Liver (tissue), 9 donors: ENCODE measurements around the gene THSD4. TPM values are rescaled to one million over a fixed set of nuclear protein-coding genes. Genes with fewer than 3 reads are reported as not detected.

Experiments used
- DNase-seq: peaks from one replicate; pipeline ENCODE4 v3.0.0-alpha.2; 2017; ENCODE audit warnings: low spot score
- H3K27ac ChIP-seq, 2 donors: one replicate each; pipeline ENCODE4 v1.7.0; 2013; ENCODE audit warnings: inconsistent platforms in 2 of 2, low read length in 2 of 2, control low read depth in 1 of 2, low read depth in 1 of 2, mild to moderate bottlenecking in 1 of 2
- H3K27me3 ChIP-seq, 4 donors: one replicate each; pipeline versions ENCODE4 v1.6.1 to v1.7.0; 2013; ENCODE audit warnings: low read length in 3 of 4, inconsistent platforms in 1 of 4, mild to moderate bottlenecking in 1 of 4, moderate library complexity in 1 of 4; ENCODE audit not compliant: control insufficient read depth in 4 of 4, insufficient read depth in 4 of 4
- H3K36me3 ChIP-seq, 4 donors: one replicate each; pipeline versions ENCODE4 v1.6.1 to v1.7.0; 2013; ENCODE audit warnings: low read length in 3 of 4, mild to moderate bottlenecking in 3 of 4, low read depth in 1 of 4, moderate library complexity in 1 of 4; ENCODE audit not compliant: control insufficient read depth in 4 of 4, insufficient read depth in 3 of 4
- H3K4me1 ChIP-seq, 4 donors: one replicate each; pipeline versions ENCODE4 v1.6.1 to v1.7.0; 2013; ENCODE audit warnings: low read length in 3 of 4, mild to moderate bottlenecking in 3 of 4, moderate library complexity in 1 of 4; ENCODE audit not compliant: control insufficient read depth in 4 of 4, insufficient read depth in 4 of 4
- H3K4me3 ChIP-seq, 3 donors: one replicate each; pipeline versions ENCODE4 v1.6.1 to v1.7.0; 2013; ENCODE audit warnings: low read length in 3 of 3, control low read depth in 1 of 3, low read depth in 1 of 3, mild to moderate bottlenecking in 1 of 3
- H3K9ac ChIP-seq, 2 donors: one replicate each; pipeline ENCODE4 v1.7.0; 2013; ENCODE audit warnings: low read length in 2 of 2, mild to moderate bottlenecking in 2 of 2, moderate library complexity in 2 of 2, control low read depth in 1 of 2, low read depth in 1 of 2
- H3K9me3 ChIP-seq, 4 donors: one replicate each; pipeline versions ENCODE4 v1.6.1 to v1.7.0; 2013; ENCODE audit warnings: low read length in 3 of 4; ENCODE audit not compliant: control insufficient read depth in 4 of 4
- CTCF ChIP-seq: fragments of 150-350 bp; IDR thresholded peaks from 2 replicates; pipeline ENCODE4 v1.5.1; 2017; ENCODE audit warnings: improper control_type of control experiment, low read depth, low read length; ENCODE audit not compliant: missing input control
- EGR1 ChIP-seq, 2 donors: IDR thresholded peaks; 2 replicates each; pipeline ENCODE4 v1.6.1; 2016 to 2018; ENCODE audit warnings: antibody characterized with exemption in 2 of 2, low read depth in 2 of 2
- FOXA1 ChIP-seq: IDR thresholded peaks from 2 replicates; pipeline ENCODE4 v1.6.1; 2016; ENCODE audit warnings: antibody characterized with exemption
- FOXA2 ChIP-seq: IDR thresholded peaks from 2 replicates; pipeline ENCODE4 v1.6.1; 2016; ENCODE audit warnings: antibody characterized with exemption
- HNF4A ChIP-seq, 2 donors: conservative IDR thresholded peaks; 2 replicates each; pipeline ENCODE4 v1.6.1; 2016; ENCODE audit warnings: antibody characterized with exemption in 2 of 2, mild to moderate bottlenecking in 2 of 2
- HNF4G ChIP-seq: IDR thresholded peaks from 2 replicates; pipeline ENCODE4 v1.6.1; 2016; ENCODE audit warnings: antibody characterized with exemption
- JUND ChIP-seq, 2 donors: IDR thresholded peaks; 2 replicates each; pipeline ENCODE4 v1.6.1; 2016; ENCODE audit warnings: antibody characterized with exemption in 2 of 2
- NR2F2 ChIP-seq: IDR thresholded peaks from 2 replicates; pipeline ENCODE4 v1.6.1; 2016; ENCODE audit warnings: antibody characterized with exemption
- SP1 ChIP-seq: IDR thresholded peaks from 2 replicates; pipeline ENCODE4 v1.6.1; 2018; ENCODE audit warnings: antibody characterized with exemption, mild to moderate bottlenecking
- YY1 ChIP-seq: IDR thresholded peaks from 2 replicates; pipeline ENCODE4 v1.6.1; 2016; ENCODE audit warnings: antibody characterized with exemption, mild to moderate bottlenecking
- WGBS: extraction: QIAGEN DNeasy Blood & Tissue Kit; methylation state at CpG from one replicate; pipeline ENCODE4 v1.1.7; 2013; 5-methylcytosine and 5-hydroxymethylcytosine counted together
- polyA plus RNA-seq, 2 donors: library from polyadenylated mRNA; stranded (reverse) in 1 of 2; unstranded in 1 of 2; fragments of 200-250 nt in 1 of 2; fragments of >200 nt in 1 of 2; fragmentation: Nextera tagmentation in 1 of 2; extraction: Ambion mirVana in 1 of 2; gene quantifications; one replicate each; pipeline versions ENCODE4 v1.2.1 to v1.2.3, GENCODE V29; 2013 to 2015
- total RNA-seq, 2 donors: library from RNA; depleted of rRNA; stranded (reverse); fragments of >200 nt; gene quantifications; one replicate each; pipeline ENCODE4 v1.2.3, GENCODE V29; 2014
- TF ChIP-seq, protein P1 (sequence below): IDR thresholded peaks from 2 replicates; pipeline ENCODE4 v1.6.1; 2016; ENCODE audit warnings: antibody characterized with exemption
- TF ChIP-seq, protein P2 (sequence below): IDR thresholded peaks from 2 replicates; pipeline ENCODE4 v1.6.1; 2016; ENCODE audit warnings: antibody characterized with exemption
- TF ChIP-seq, protein P3 (sequence below): IDR thresholded peaks from 2 replicates; pipeline ENCODE4 v1.6.1; 2016; ENCODE audit warnings: antibody characterized with exemption, mild to moderate bottlenecking
- donor health status: healthy.
- donor health status: healthy.
- donor health status: healthy.
- donor health status: healthy.
- donor health status: healthy.

The THSD4 gene
- total and polyA plus RNA-seq, 4 donors: 0.23 to 11.5 (median 1.9) TPM

GRCh38 chr15:71364117-71364584 is 248.9 kb downstream of the THSD4 start (continued):
- no peak for TF ChIP-seq SP1
- no peak for TF ChIP-seq JUND (IDR thresholded peaks at IDR 0.05)
- TF ChIP-seq CTCF: no peak
- TF ChIP-seq, protein P1, sequence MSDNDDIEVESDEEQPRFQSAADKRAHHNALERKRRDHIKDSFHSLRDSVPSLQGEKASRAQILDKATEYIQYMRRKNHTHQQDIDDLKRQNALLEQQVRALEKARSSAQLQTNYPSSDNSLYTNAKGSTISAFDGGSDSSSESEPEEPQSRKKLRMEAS: no peak

GRCh38 chr15:71366522-71366921 is 251.3 kb downstream of the THSD4 start:
- Histone ChIP-seq H3K4me1 (peaks cover 0 to 6% (median 0%) of the 10 kb centered on the region in 4 donors), H3K27me3 (no peaks in the 10 kb centered on the region), H3K27ac (peak overlapping the region; percentile 78 to 84), H3K4me3 (no peak overlapping the region), H3K36me3 (no peaks in the 10 kb centered on the region), H3K9ac (no peak overlapping the region), H3K9me3 (no peaks in the 10 kb centered on the region)
- 78% methylated on average over 4 of the region's 4 CpGs for WGBS
- TF ChIP-seq JUND (IDR thresholded peaks at IDR 0.05): no peak
- TF ChIP-seq EGR1 (IDR thresholded peaks at IDR 0.05; ENCODE audit: low read depth in 2 of 2): no peak
- no peak for TF ChIP-seq FOXA2
- TF ChIP-seq, protein P1: no peak
- TF ChIP-seq CTCF: no peak
- TF ChIP-seq, protein P2, sequence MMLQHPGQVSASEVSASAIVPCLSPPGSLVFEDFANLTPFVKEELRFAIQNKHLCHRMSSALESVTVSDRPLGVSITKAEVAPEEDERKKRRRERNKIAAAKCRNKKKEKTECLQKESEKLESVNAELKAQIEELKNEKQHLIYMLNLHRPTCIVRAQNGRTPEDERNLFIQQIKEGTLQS: no peak
- no peak for TF ChIP-seq YY1
- TF ChIP-seq, protein P3, sequence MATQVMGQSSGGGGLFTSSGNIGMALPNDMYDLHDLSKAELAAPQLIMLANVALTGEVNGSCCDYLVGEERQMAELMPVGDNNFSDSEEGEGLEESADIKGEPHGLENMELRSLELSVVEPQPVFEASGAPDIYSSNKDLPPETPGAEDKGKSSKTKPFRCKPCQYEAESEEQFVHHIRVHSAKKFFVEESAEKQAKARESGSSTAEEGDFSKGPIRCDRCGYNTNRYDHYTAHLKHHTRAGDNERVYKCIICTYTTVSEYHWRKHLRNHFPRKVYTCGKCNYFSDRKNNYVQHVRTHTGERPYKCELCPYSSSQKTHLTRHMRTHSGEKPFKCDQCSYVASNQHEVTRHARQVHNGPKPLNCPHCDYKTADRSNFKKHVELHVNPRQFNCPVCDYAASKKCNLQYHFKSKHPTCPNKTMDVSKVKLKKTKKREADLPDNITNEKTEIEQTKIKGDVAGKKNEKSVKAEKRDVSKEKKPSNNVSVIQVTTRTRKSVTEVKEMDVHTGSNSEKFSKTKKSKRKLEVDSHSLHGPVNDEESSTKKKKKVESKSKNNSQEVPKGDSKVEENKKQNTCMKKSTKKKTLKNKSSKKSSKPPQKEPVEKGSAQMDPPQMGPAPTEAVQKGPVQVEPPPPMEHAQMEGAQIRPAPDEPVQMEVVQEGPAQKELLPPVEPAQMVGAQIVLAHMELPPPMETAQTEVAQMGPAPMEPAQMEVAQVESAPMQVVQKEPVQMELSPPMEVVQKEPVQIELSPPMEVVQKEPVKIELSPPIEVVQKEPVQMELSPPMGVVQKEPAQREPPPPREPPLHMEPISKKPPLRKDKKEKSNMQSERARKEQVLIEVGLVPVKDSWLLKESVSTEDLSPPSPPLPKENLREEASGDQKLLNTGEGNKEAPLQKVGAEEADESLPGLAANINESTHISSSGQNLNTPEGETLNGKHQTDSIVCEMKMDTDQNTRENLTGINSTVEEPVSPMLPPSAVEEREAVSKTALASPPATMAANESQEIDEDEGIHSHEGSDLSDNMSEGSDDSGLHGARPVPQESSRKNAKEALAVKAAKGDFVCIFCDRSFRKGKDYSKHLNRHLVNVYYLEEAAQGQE: no peak
- TF ChIP-seq HNF4A (conservative IDR thresholded peaks at IDR 0.05): no peak
- TF ChIP-seq SP1: no peak
- TF ChIP-seq HNF4G: no peak
- TF ChIP-seq NR2F2: no peak
- TF ChIP-seq FOXA1: no peak
- no peak for DNase-seq
